ENCODE results near the gene FAM184A. TPM values are rescaled to one million over a fixed set of nuclear protein-coding genes. Genes with fewer than 3 reads are reported as not detected.

Gene FAM184A
- polyA plus RNA-seq, 2 of the 4 experiments (the other 2 are of a cell fraction): 0.06 TPM; not detected in 1

DNA sequence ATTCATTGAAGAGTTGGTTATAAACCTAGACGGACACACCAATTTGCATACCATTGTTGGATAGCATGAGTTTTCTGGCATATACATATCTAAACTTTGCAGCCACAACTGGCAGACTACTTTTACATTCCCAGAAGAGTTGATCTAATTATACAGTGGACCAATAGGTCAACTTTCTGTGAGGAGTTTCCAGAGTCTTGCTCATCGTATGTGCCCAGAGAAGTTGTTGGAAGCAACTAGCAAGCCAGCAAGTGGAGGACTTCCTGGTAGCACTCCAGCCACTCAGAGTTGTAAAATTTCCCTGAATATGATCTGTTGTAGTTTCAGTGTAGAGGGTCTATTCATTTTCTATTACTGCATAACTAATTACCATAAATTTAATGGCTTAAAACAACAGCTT lies 47.1 kb upstream of the FAM184A start:
- ChIA-PET POLR2A (no interaction called here), CTCF (interaction anchor here (2.0 to 2.3 kb wide), 2 partner anchors 15 to 23 kb away, joined by 7 to 8 read pairs; no protein-coding TSS in a partner anchor)
- ATAC-seq: no peak
- FAIRE-seq: no peak
- Histone ChIP-seq H3K9me3 (no peaks in the 10 kb centered on the region), H3K4me3 (no peak overlapping the region), H3K4me1 (peaks cover 9% of the 10 kb centered on the region), H3K27ac (no peak overlapping the region), H3K4me2 (no peak overlapping the region)
- no peak for TF ChIP-seq FOSB (CRISPR knock-in tag; IDR thresholded peaks at IDR 0.05)
- TF ChIP-seq RNF2 (IDR thresholded peaks at IDR 0.05; ENCODE audit: borderline replicate concordance, low read depth): no peak
- TF ChIP-seq RFX5 (IDR thresholded peaks at IDR 0.05): no peak
- no peak for TF ChIP-seq HOXB13 (CRISPR knock-in tag; IDR thresholded peaks at IDR 0.05; ENCODE audit: low read depth)
- TF ChIP-seq, protein P1, sequence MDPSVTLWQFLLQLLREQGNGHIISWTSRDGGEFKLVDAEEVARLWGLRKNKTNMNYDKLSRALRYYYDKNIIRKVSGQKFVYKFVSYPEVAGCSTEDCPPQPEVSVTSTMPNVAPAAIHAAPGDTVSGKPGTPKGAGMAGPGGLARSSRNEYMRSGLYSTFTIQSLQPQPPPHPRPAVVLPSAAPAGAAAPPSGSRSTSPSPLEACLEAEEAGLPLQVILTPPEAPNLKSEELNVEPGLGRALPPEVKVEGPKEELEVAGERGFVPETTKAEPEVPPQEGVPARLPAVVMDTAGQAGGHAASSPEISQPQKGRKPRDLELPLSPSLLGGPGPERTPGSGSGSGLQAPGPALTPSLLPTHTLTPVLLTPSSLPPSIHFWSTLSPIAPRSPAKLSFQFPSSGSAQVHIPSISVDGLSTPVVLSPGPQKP (IDR thresholded peaks at IDR 0.05; ENCODE audit: low read depth, low read length): no peak
- TF ChIP-seq, protein P2, sequence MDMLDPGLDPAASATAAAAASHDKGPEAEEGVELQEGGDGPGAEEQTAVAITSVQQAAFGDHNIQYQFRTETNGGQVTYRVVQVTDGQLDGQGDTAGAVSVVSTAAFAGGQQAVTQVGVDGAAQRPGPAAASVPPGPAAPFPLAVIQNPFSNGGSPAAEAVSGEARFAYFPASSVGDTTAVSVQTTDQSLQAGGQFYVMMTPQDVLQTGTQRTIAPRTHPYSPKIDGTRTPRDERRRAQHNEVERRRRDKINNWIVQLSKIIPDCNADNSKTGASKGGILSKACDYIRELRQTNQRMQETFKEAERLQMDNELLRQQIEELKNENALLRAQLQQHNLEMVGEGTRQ (IDR thresholded peaks at IDR 0.05): no peak
- TF ChIP-seq ZFP36 (IDR thresholded peaks at IDR 0.05; ENCODE audit: borderline replicate concordance, partially characterized antibody): no peak
- TF ChIP-seq KDM1A (IDR thresholded peaks at IDR 0.05; ENCODE audit: low read depth): no peak
- TF ChIP-seq HDAC2 (IDR thresholded peaks at IDR 0.05): no peak
- TF ChIP-seq CEBPB (IDR thresholded peaks at IDR 0.05): no peak
- no peak for TF ChIP-seq CBX8 (IDR thresholded peaks at IDR 0.05)
- TF ChIP-seq TP53 (CRISPR knock-in tag; IDR thresholded peaks at IDR 0.05): no peak
- TF ChIP-seq RCOR1 (IDR thresholded peaks at IDR 0.05; ENCODE audit: low read depth, low read length): no peak
- no peak for TF ChIP-seq KDM5A (IDR thresholded peaks at IDR 0.05)
- TF ChIP-seq POLR2A (IDR thresholded peaks at IDR 0.05; ENCODE audit: low read length): no peak
- TF ChIP-seq, protein P3, sequence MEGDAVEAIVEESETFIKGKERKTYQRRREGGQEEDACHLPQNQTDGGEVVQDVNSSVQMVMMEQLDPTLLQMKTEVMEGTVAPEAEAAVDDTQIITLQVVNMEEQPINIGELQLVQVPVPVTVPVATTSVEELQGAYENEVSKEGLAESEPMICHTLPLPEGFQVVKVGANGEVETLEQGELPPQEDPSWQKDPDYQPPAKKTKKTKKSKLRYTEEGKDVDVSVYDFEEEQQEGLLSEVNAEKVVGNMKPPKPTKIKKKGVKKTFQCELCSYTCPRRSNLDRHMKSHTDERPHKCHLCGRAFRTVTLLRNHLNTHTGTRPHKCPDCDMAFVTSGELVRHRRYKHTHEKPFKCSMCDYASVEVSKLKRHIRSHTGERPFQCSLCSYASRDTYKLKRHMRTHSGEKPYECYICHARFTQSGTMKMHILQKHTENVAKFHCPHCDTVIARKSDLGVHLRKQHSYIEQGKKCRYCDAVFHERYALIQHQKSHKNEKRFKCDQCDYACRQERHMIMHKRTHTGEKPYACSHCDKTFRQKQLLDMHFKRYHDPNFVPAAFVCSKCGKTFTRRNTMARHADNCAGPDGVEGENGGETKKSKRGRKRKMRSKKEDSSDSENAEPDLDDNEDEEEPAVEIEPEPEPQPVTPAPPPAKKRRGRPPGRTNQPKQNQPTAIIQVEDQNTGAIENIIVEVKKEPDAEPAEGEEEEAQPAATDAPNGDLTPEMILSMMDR (IDR thresholded peaks at IDR 0.05): no peak
- TF ChIP-seq JUN (IDR thresholded peaks at IDR 0.05): no peak
- TF ChIP-seq, protein P4, sequence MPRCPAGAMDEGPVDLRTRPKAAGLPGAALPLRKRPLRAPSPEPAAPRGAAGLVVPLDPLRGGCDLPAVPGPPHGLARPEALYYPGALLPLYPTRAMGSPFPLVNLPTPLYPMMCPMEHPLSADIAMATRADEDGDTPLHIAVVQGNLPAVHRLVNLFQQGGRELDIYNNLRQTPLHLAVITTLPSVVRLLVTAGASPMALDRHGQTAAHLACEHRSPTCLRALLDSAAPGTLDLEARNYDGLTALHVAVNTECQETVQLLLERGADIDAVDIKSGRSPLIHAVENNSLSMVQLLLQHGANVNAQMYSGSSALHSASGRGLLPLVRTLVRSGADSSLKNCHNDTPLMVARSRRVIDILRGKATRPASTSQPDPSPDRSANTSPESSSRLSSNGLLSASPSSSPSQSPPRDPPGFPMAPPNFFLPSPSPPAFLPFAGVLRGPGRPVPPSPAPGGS (IDR thresholded peaks at IDR 0.05): no peak
- no peak for TF ChIP-seq CHD2 (IDR thresholded peaks at IDR 0.05; ENCODE audit: low read length, partially characterized antibody)
- DNase-seq (ENCODE audit: low read depth in 1 of 2, low spot score in 1 of 2): no peak
- 68% methylated on average over 2 of the region's 2 CpGs for WGBS (ENCODE audit: missing lambda C conversion rate)

DNA sequence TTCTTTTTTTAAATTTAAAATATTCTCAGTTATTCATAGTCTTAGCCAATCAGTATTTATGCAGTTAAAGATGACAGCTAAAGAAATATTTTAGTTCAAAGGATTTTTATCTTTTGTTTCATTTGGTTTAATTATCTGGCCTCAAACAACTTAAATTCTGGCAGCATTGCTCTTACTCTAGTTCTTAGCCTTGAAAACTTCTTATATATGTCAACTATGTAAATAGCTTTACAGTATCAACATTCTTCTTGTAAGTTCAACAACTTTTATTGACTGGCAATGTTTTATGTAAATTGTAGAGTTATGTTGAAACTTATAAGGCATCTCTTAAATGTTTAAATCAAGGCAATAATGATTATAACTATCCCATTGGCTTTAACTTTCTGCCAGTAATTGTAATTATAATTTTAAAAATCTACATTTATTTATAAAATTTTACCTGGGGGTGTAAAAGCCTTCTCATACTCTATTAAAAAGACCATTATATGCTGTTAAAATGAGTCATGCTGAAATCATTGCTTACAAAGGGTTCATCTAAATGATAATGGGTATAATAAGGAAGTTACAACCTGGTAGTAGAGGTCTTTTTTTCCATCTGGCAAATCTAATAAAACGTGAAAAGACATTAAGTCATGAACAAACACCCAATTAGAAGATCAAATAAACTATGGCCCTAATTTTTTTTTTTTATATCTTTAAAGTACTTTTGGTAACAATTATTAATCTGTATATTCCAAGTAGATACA lies 45.8 kb upstream of the FAM184A start:
- no peak overlapping the region for H3K4me3 ChIP-seq
- no peak for DNase-seq (ENCODE audit: low read depth in 1 of 2, low spot score in 1 of 2)
- TF ChIP-seq MYC (IDR thresholded peaks at IDR 0.05; ENCODE audit: borderline replicate concordance, low read length) (no peak), FOSB (CRISPR knock-in tag; IDR thresholded peaks at IDR 0.05) (no peak), EHF (CRISPR knock-in tag; IDR thresholded peaks at IDR 0.05) (no peak), HOXB5 (CRISPR knock-in tag; IDR thresholded peaks at IDR 0.05) (no peak), HEYL (CRISPR knock-in tag; IDR thresholded peaks at IDR 0.05) (no peak), JUNB (IDR thresholded peaks at IDR 0.05) (no peak), ZSCAN20 (CRISPR knock-in tag; IDR thresholded peaks at IDR 0.05) (no peak), CHD4 (IDR thresholded peaks at IDR 0.05; ENCODE audit: borderline replicate concordance) (no peak), SMC3 (IDR thresholded peaks at IDR 0.05) (no peak)
- TF ChIP-seq, protein P5, sequence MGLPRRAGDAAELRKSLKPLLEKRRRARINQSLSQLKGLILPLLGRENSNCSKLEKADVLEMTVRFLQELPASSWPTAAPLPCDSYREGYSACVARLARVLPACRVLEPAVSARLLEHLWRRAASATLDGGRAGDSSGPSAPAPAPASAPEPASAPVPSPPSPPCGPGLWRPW (IDR thresholded peaks at IDR 0.05): no peak
- TF ChIP-seq, protein P2 (IDR thresholded peaks at IDR 0.05): no peak
- TF ChIP-seq, protein P6, sequence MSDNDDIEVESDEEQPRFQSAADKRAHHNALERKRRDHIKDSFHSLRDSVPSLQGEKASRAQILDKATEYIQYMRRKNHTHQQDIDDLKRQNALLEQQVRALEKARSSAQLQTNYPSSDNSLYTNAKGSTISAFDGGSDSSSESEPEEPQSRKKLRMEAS (IDR thresholded peaks at IDR 0.05): no peak
- FAIRE-seq: no peak
- 0% methylated on average over 1 of the region's 1 CpG for whole genome bisulfite sequencing (ENCODE audit: missing lambda C conversion rate)
- H3K27ac ChIP-seq: no peak overlapping the region
- H3K4me1 ChIP-seq: no peaks in the 10 kb centered on the region
- no peak overlapping the region for H3K4me2 ChIP-seq
- no peaks in the 10 kb centered on the region for H3K9me3 ChIP-seq
- ChIA-PET POLR2A (no interaction called here), CTCF (no interaction called here)
- ATAC-seq: no peak

Data from A549 (cell line).